ENCODE measurements around the gene FBL. TPM values are rescaled to one million over a fixed set of nuclear protein-coding genes. Genes with fewer than 3 reads are reported as not detected.
"Not testable (repeated sequence)": the region's sequence is repeated elsewhere in the genome, so short reads cannot be mapped to it uniquely, and the experiment has no call there.

Gene FBL
- total and polyA plus RNA-seq, 9 donors, result 218 to 532 (median 378) TPM

- H3K36me3 ChIP-seq, result no peaks in the 10 kb centered on the region
- WGBS, 3 donors, result 84 to 95% (median 90%) methylated on average over 4 of the region's 4 CpGs
- TF ChIP-seq POLR2A (IDR thresholded peaks at IDR 0.05), result no peak
Measured at GRCh38 chr19:39818626-39819097, 27.5 kb downstream of the FBL start.

GRCh38 chr19:39817888-39818561 is 28.2 kb downstream of the FBL start:
- 91 to 92% (median 92%) methylated on average over 12 of the region's 12 CpGs for WGBS, 3 donors
- Histone ChIP-seq H3K9me3 (no peaks in the 10 kb centered on the region), H3K36me3 (no peaks in the 10 kb centered on the region), H3K27ac (no peak overlapping the region), H3K27me3 (no peaks in the 10 kb centered on the region), H3K4me1 (ENCODE audit: insufficient read depth) (no peaks in the 10 kb centered on the region), H3K4me3 (no peak overlapping the region)
- no peak for DNase-seq
- TF ChIP-seq POLR2A (IDR thresholded peaks at IDR 0.05), result no peak
- no peak for TF ChIP-seq EP300 (IDR thresholded peaks at IDR 0.05)
- no peak for TF ChIP-seq CTCF (IDR thresholded peaks at IDR 0.05)
- intact Hi-C loops (cut with DNase I), result no loop called here

More at GRCh38 chr19:39818626-39819097, 27.5 kb downstream of the FBL start:
- Histone ChIP-seq H3K4me1 (ENCODE audit: insufficient read depth) (peaks cover 4% of the 10 kb centered on the region), H3K9me3 (no peaks in the 10 kb centered on the region), H3K27me3 (no peaks in the 10 kb centered on the region), H3K27ac (no peak overlapping the region), H3K4me3 (no peak overlapping the region)
- DNase-seq, result no peak
- intact Hi-C loops (cut with DNase I), result no loop called here

- Histone ChIP-seq H3K9me3 (no peaks in the 10 kb centered on the region), H3K4me3 (no peak overlapping the region), H3K27ac (no peak overlapping the region), H3K4me1 (ENCODE audit: insufficient read depth) (no peaks in the 10 kb centered on the region), H3K36me3 (no peaks in the 10 kb centered on the region), H3K27me3 (no peaks in the 10 kb centered on the region)
- no peak for DNase-seq
- WGBS, 3 donors, result 83 to 87% (median 86%) methylated on average over 5 of the region's 5 CpGs
- TF ChIP-seq EP300 (IDR thresholded peaks at IDR 0.05), result no peak
- TF ChIP-seq POLR2A (IDR thresholded peaks at IDR 0.05), result no peak
- TF ChIP-seq CTCF (IDR thresholded peaks at IDR 0.05), result no peak
- intact Hi-C loops (cut with DNase I), result no loop called here
Measured at GRCh38 chr19:39816287-39817048, 29.7 kb downstream of the FBL start.

- no peak overlapping the region for H3K27ac ChIP-seq
- WGBS, 3 donors, result 81 to 90% (median 85%) methylated on average over 3 of the region's 3 CpGs
- no peaks in the 10 kb centered on the region for H3K4me1 ChIP-seq (ENCODE audit: insufficient read depth)
- no peaks in the 10 kb centered on the region for H3K9me3 ChIP-seq
- H3K4me3 ChIP-seq, result no peak overlapping the region
- H3K27me3 ChIP-seq, result no peaks in the 10 kb centered on the region
- no peaks in the 10 kb centered on the region for H3K36me3 ChIP-seq
- intact Hi-C loops (cut with DNase I), result no loop called here
- DNase-seq, result no peak
- TF ChIP-seq POLR2A (IDR thresholded peaks at IDR 0.05) (no peak), EP300 (IDR thresholded peaks at IDR 0.05) (no peak)
Measured at GRCh38 chr19:39814595-39814994, 31.6 kb downstream of the FBL start.

GRCh38 chr19:39814111-39814510 is 32.1 kb downstream of the FBL start:
- DNase-seq; H3K4me1 ChIP-seq (ENCODE audit: insufficient read depth); H3K27me3 ChIP-seq; intact Hi-C loops (cut with DNase I); H3K4me3 ChIP-seq; H3K9me3 ChIP-seq; H3K27ac ChIP-seq; H3K36me3 ChIP-seq: not testable (repeated sequence)
- 91 to 95% (median 94%) methylated on average over 6 of the region's 6 CpGs for WGBS, 3 donors

Measured in ovary (tissue), 9 donors.